Measurements from ENCODE around the gene CPAMD8. TPM values are rescaled to one million over a fixed set of nuclear protein-coding genes. Genes with fewer than 3 reads are reported as not detected.

CPAMD8 gene
- total RNA-seq, 1 donor from 2014 or later: 16.3 TPM

DNA sequence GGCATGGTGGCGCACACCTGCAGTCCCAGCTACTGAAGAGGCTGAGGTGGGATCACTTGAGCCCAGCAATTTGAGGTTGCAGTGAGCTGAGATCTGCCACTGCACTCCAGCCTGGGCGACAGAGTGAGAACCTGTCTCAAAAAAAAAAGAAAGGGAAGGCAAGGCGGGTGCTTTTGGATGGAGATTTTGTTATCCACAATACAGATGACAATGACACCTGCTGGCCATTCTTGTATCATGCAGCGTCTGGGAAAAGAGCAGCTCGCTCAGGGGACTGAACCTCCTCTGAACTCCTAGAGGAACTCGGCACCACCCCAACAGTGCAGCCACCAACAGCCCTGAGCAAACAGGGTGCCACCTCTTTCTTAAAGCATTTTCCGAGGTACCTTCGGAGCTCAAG is 25.8 kb upstream of the CPAMD8 start:
- H3K4me1 ChIP-seq: peaks cover 6% of the 10 kb centered on the region
- no peak overlapping the region for H3K27ac ChIP-seq
- H3K4me3 ChIP-seq: no peak overlapping the region
- TF ChIP-seq, protein P1, sequence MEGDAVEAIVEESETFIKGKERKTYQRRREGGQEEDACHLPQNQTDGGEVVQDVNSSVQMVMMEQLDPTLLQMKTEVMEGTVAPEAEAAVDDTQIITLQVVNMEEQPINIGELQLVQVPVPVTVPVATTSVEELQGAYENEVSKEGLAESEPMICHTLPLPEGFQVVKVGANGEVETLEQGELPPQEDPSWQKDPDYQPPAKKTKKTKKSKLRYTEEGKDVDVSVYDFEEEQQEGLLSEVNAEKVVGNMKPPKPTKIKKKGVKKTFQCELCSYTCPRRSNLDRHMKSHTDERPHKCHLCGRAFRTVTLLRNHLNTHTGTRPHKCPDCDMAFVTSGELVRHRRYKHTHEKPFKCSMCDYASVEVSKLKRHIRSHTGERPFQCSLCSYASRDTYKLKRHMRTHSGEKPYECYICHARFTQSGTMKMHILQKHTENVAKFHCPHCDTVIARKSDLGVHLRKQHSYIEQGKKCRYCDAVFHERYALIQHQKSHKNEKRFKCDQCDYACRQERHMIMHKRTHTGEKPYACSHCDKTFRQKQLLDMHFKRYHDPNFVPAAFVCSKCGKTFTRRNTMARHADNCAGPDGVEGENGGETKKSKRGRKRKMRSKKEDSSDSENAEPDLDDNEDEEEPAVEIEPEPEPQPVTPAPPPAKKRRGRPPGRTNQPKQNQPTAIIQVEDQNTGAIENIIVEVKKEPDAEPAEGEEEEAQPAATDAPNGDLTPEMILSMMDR (IDR thresholded peaks at IDR 0.05): peak; percentile 62
- no peak for TF ChIP-seq EZH2phosphoT487 (IDR thresholded peaks at IDR 0.05)
- Mint-ChIP-seq H3K36me3 (peaks cover 23% of the 10 kb centered on the region), H3K4me3 (peak overlapping the region; percentile 52), H3K9me3 (no peaks in the 10 kb centered on the region), H3K4me1 (peaks cover 23% of the 10 kb centered on the region), H3K27ac (no peak overlapping the region), H3K27me3 (ENCODE audit: insufficient read depth, low read depth) (peaks cover 2% of the 10 kb centered on the region)
- peaks cover 3% of the 10 kb centered on the region for H4K20me1 ChIP-seq (ENCODE audit: low read depth)
- H2AFZ ChIP-seq (replicated peaks): no peak overlapping the region
- H3K79me2 ChIP-seq (ENCODE audit: low read depth): no peaks in the 10 kb centered on the region
- no peaks in the 10 kb centered on the region for H3K9me3 ChIP-seq (ENCODE audit: low read depth)
- no peak overlapping the region for H3K9ac ChIP-seq
- DNase-seq (ENCODE audit: low spot score): peak; percentile 76
- no peaks in the 10 kb centered on the region for H3K27me3 ChIP-seq
- no peak overlapping the region for H3K4me2 ChIP-seq
- peaks cover 5% of the 10 kb centered on the region for H3K36me3 ChIP-seq
- H3F3A ChIP-seq (ENCODE audit: low read depth): peaks cover 8% of the 10 kb centered on the region

DNA sequence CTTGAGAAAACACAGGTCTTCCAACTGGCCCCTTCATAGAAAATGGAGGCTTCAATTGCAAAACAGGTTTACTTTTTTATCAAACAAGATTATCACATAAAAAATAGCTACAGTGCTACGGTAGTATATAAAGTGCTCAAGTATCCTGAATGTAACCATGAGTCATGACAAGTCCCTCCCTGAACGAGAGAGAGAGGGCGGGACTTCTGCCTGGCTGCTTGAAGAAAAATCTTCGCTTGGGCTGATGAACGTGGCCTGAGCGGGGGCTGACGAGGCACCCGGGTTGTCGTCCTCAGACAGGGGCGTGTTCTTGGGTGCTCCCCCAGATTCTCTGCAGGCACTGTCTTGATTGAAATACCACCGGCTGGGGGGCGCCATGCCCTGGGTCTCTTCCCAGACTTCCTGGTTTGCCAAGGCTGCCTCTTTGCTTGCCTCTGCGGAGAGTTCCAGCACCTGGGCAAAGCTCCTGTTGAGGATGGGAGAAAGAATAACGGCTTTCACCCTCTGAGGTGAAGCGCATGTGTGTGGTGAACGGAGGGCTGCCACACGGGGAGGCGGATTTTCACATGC is 23.2 kb upstream of the CPAMD8 start:
- Histone ChIP-seq H3K36me3 (peaks cover 5% of the 10 kb centered on the region), H2AFZ (replicated peaks) (no peak overlapping the region)

DNA sequence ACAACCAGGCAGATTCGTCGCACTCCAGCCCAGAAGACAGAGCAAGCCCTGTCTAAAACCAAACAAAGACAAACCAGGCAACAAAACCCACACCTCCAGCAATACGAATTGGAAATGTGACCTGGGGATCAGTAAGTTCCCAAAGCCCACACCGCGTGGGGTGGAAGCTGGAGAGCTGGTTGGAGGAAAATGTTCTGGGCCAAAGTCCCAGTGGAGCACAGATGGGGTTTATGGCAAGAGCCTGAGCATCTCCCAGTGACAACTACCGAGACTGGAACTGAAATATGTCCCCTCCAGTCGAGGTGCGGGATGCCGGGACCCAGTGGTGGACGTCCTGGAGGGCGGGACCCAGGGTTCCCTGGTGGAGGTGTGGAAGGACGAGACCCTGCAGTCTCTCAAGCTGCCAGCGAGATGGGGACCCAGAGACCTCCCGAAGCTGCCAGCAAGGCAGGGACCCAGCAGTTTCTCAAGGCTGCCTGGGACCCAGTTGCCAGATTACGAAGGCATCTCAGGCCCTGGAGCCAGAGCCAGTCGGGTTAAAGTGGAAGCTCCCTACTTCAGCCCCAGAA is 22.4 kb upstream of the CPAMD8 start:
- no peak overlapping the region for H3K4me3 Mint-ChIP-seq
- TF ChIP-seq EZH2phosphoT487 (IDR thresholded peaks at IDR 0.05): no peak
- no peak for TF ChIP-seq EZH2 (IDR thresholded peaks at IDR 0.05)
- TF ChIP-seq, protein P1 (IDR thresholded peaks at IDR 0.05): no peak
- H3K4me1 ChIP-seq: peaks cover 20% of the 10 kb centered on the region

More for the DNA sequence above, 23.2 kb upstream of the CPAMD8 start:
- no peak overlapping the region for H3K4me3 Mint-ChIP-seq
- Histone ChIP-seq H3K4me2 (no peak overlapping the region), H3K79me2 (ENCODE audit: low read depth) (no peaks in the 10 kb centered on the region), H4K20me1 (ENCODE audit: low read depth) (peaks cover 3% of the 10 kb centered on the region), H3K27ac (no peak overlapping the region), H3K27me3 (no peaks in the 10 kb centered on the region), H3K9ac (no peak overlapping the region), H3K4me1 (peaks cover 16% of the 10 kb centered on the region), H3K4me3 (no peak overlapping the region), H3K9me3 (ENCODE audit: low read depth) (no peaks in the 10 kb centered on the region), H3F3A (ENCODE audit: low read depth) (peaks cover 24% of the 10 kb centered on the region)
- H3K27me3 Mint-ChIP-seq (ENCODE audit: insufficient read depth, low read depth): peaks cover 5% of the 10 kb centered on the region
- peaks cover 31% of the 10 kb centered on the region for H3K4me1 Mint-ChIP-seq
- no peak for DNase-seq (ENCODE audit: low spot score)
- TF ChIP-seq EZH2phosphoT487 (IDR thresholded peaks at IDR 0.05) (no peak), EZH2 (IDR thresholded peaks at IDR 0.05) (no peak)
- TF ChIP-seq, protein P1 (IDR thresholded peaks at IDR 0.05): no peak
- H3K36me3 Mint-ChIP-seq: peaks cover 19% of the 10 kb centered on the region
- H3K27ac Mint-ChIP-seq: no peak overlapping the region
- no peaks in the 10 kb centered on the region for H3K9me3 Mint-ChIP-seq

More for the DNA sequence above, 22.4 kb upstream of the CPAMD8 start:
- H3K9ac ChIP-seq: no peak overlapping the region
- H3F3A ChIP-seq (ENCODE audit: low read depth): peaks cover 29% of the 10 kb centered on the region
- H2AFZ ChIP-seq (replicated peaks): no peak overlapping the region
- H3K4me2 ChIP-seq: no peak overlapping the region
- Mint-ChIP-seq H3K9me3 (no peaks in the 10 kb centered on the region), H3K4me1 (peaks cover 35% of the 10 kb centered on the region), H3K27me3 (ENCODE audit: insufficient read depth, low read depth) (peaks cover 12% of the 10 kb centered on the region), H3K36me3 (peaks cover 17% of the 10 kb centered on the region), H3K27ac (no peak overlapping the region)
- no peaks in the 10 kb centered on the region for H3K9me3 ChIP-seq (ENCODE audit: low read depth)
- peaks cover 3% of the 10 kb centered on the region for H4K20me1 ChIP-seq (ENCODE audit: low read depth)
- no peak for DNase-seq (ENCODE audit: low spot score)
- H3K4me3 ChIP-seq: no peak overlapping the region
- peaks cover 5% of the 10 kb centered on the region for H3K36me3 ChIP-seq
- H3K27me3 ChIP-seq: no peaks in the 10 kb centered on the region
- H3K79me2 ChIP-seq (ENCODE audit: low read depth): no peaks in the 10 kb centered on the region
- H3K27ac ChIP-seq: no peak overlapping the region
